Limb (tissue), 2 donors: ENCODE measurements around the gene APOBR.
A peak's percentile ranks its signal among the peaks of the same experiment; 100 is the strongest.
"Not testable (repeated sequence)": the region's sequence is repeated elsewhere in the genome, so short reads cannot be mapped to it uniquely, and the experiment has no call there.

ENCODE experiments used
- DNase-seq, 2 donors: peaks; one replicate each; pipeline ENCODE4 v3.0.0-alpha.2; 2016; ENCODE audit errors: extremely low spot score in 2 of 2

The APOBR gene, protein sequence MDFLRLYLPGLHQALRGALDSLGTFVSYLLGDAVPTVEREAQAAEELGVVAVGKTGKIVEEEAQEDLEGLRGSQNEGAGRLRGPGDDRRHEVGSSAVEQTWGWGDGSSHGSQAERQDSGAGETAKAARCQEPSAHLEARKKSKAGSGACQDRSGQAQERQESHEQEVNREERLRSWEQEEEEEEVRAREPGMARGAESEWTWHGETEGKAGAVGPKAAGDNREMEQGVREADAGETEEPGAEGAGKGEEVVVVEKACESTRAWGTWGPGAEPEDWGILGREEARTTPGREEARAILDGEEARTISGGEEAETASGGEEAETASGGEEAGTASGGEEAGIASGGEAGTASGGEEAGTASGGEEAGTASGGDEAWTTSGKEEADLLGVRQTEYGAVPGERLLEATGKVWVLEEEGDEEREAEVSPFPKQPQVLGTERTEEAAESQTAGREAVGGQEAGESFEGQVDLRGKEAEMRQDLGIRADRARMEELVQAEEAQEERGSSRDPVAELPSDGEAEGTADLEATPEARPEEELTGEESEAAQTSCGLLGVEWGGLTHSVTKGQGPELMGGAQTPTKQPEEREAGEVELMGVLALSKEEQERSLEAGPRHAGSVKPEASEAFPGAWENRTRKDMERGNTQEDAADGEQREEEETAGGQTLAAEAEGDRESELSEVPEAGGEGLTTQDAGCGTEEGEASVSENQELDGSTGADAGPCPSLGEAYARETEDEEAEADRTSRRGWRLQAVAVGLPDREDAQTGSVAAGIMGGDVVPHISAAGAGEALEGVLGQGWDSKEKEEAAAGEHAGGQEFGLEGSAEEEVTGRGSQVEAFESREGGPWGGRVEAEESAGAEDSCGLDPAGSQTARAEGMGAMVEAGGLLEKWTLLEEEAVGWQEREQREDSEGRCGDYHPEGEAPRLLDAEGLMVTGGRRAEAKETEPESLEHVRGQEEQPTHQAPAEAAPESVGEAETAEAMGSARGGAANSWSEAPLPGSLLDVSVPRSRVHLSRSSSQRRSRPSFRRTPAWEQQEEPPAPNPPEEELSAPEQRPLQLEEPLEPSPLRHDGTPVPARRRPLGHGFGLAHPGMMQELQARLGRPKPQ

DNA sequence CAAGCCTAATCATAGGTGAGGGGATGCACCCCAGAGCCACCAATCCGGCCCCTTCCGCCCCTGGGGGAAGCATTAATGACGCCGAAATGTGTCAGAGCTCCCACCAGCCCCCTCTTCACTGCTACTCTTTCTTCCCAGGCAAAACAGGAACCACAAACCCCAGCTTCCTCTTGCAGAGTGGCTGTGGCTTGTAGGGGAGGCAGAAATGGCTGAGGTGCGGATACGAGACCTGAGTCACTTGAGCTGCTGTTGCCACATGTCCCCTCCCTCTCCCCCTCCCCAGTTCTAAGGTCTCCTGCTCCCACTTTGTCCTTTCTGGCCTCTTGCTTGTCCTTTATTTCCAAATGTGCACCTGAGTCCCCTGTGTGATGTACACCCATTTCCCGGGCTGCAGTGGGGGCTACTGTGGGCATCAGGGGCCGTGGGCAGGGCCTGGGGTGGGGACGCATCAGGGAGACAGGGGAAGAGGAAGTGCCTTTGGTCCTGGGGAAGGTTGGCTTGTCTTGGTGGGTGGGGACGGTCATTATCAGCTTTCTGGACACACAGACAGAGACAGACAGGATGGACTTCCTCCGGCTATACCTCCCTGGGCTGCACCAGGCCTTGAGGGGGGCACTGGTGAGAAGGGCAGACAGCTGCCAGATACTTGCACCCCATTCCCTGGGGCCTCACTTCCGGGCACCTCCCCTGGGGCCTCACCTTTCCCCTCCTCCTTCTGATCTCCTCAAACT is at the start of gene APOBR:
Gene APOBR, plus strand, starts transcription at position 523 of the 731 bp plus-strand sequence. Its CDS starts 39 bp downstream, at position 562.
- no peak for DNase-seq

DNA sequence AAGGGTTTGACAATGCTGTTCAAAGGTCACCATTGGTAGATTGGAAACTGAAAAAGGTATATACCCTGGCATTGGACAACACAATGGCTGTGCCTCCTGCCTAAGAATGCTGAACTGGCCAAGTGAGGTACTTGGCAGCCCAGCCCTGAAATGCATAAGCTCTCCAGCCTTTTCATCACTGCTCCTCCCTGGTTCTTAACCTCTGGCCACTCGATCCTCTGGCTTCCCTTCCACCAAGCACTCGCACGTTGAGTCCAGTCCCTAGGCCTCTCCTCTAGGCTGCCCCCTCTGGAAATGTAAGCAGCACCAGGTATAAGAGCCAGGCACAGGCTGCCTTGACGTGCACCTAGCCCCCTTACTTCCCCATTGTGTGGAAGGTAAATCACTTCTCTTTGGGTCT is 48.1 kb upstream of the APOBR start:
- not testable (repeated sequence) for DNase-seq

GRCh38 chr16:28447081-28447480 is 47.4 kb upstream of the APOBR start:
- DNase-seq, result not testable (repeated sequence)

DNA sequence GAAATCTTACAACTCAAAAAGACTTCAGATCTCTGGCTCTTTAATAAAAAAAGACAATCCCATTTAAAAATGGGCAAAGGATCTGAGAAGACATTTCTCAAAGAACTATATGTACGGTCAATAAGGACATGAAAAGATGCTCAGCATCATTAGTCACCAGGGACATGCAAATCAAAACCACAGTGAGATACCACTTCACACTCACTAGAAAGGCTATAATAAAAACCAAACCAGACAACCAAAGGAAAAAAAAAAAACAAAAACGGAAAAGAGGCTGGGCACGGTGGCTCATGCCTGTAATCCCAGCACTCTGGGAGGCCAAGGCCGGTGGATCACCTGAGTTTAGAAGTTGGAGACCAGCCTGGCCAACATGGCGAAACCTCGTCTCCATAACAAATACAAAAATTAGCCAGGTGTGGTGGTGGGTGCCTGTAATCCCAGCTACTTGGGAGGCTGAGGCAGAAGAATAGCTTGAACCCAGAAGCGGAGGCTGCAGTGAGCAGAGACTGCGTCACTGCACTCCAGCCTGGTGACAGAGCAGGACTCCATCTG is 20.7 kb upstream of the APOBR start:
- no peak for DNase-seq

DNA sequence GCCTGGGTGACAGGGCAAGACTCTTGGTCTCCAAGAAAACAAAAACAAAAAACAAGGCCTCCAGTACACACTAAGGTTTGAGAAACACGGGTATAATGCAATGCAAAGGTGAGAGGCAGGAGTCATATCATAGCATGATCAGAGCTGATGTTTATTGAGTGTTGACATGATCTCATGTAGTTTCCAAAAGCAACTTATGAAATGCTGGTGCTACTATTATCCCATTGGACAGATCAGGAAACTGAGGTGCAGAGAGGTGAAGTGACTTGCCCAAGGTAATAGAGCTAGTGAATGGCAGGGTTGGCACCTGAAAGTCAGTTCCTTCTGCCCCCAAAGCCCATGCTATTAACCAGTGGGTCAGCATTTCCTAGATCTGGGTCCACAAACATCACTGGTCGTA is 19.2 kb upstream of the APOBR start:
- no peak for DNase-seq

DNA sequence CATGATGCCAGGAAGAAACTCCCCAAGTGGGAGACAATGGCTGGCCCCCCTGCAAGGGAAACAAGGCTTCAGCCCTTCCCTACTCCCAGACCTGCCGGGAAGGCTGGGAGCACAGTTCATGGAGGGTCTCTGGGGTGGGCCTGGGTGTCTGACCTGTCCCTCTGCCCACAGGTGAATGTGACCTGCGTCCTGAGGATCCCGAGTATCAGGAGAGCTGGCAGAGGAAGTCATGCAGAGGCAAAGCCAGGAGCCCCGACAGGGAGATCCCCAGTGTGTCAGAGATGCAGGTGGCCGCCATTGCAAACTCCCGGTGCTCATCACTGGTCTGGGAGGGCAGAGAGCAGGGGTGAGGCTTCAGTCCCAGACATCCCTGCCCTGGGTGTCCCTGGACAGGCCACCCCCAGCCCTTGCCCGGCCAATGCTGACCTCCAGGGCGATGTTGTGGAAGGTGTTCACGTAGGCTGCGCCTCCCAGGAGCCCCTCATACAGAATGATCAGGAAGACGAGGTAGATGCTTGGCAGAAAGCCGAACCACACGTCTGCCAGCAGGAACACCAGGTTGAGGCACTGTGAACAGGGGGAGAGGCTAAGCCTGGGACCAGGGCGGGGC is 17.0 kb upstream of the APOBR start:
- DNase-seq, result no peak

DNA sequence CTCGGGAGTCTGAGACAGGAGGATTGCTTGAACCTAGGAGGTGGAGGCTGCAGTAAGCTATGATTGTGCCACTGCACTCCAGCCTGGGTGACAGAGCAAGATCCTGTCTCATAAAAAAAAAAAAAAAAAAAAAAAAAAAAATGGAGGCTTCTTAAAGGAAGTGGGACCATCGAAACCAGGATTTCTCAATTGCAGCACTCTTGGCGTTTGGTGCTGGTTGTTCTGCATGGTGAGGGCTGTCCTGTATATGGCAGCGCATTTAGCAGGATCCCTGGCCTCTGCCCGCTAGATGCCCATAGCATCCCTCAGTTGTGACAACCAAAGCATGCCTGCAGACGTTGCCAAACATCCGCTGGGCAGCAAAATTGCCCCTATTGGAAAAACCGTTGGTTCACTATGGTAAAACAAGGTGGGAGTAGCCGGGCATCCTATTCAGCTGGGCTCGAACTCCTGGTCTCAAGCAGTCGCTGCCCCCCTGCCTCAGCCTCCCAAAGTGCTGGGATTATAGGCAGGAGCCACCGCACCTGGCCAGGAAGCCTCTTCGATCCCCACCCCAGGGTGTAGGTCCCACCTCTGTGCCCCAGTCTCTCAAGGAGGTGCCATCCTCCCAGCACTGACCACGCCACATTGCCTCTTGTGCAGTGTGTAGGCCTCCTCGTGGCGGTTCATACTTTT is 15.8 kb upstream of the APOBR start:
- DNase-seq, result no peak

- no peak for DNase-seq
These were observed 12.4 kb upstream of the APOBR start for GRCh38 chr16:28482026-28482425.

GRCh38 chr16:28483361-28483760 is 11.1 kb upstream of the APOBR start:
- DNase-seq, result not testable (repeated sequence)

- DNase-seq, result no peak
These were observed 8.2 kb upstream of the APOBR start for GRCh38 chr16:28486266-28486665.

GRCh38 chr16:28491230-28491969 is 3.0 kb upstream of the APOBR start:
- no peak for DNase-seq

- DNase-seq, result peak; percentile 92 to 96
These were observed 2.4 kb upstream of the APOBR start, which contains the start of gene CLN3 for GRCh38 chr16:28491970-28492474. CLN3 (minus strand) TSS chr16:28492074; CDS start chr16:28491759, 315 bp downstream.

DNA sequence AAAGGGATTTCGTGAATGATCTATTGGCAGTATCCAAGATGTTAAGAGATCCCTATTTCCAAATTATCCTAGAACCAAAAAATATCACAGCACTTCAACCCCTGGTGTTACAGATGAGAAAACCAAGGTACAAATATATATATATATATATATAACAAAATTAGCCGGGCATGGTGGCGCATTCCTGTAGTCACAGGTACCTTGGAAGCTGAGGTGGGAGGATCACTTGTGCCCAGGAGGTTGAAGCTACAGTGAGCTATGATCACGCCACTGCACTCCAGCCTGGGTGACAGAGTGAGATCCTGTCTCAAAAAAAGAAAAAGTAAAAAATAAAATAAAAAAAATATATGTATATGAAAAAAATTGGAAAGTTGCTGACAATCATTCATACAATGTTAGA is 1.9 kb upstream of the APOBR start:
- no peak for DNase-seq

DNA sequence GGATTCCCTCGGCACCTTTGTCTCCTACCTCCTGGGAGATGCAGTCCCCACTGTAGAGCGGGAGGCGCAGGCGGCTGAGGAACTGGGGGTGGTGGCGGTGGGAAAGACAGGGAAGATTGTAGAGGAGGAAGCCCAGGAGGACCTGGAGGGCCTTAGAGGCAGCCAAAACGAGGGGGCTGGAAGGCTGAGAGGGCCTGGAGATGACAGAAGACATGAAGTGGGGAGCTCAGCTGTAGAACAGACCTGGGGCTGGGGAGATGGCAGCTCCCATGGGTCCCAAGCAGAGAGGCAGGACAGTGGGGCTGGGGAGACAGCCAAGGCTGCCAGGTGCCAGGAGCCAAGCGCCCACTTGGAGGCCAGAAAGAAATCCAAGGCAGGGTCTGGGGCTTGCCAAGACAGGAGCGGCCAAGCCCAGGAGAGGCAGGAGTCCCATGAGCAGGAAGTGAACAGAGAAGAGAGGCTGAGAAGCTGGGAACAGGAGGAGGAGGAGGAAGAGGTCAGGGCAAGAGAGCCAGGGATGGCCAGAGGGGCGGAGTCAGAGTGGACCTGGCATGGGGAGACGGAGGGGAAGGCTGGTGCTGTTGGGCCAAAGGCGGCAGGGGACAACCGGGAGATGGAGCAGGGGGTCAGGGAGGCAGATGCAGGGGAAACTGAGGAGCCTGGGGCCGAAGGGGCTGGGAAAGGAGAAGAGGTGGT is 803 bp downstream of the APOBR start:
- no peak for DNase-seq

GRCh38 chr16:28495795-28496749 is 1.6 kb downstream of the APOBR start:
- no peak for DNase-seq

DNA sequence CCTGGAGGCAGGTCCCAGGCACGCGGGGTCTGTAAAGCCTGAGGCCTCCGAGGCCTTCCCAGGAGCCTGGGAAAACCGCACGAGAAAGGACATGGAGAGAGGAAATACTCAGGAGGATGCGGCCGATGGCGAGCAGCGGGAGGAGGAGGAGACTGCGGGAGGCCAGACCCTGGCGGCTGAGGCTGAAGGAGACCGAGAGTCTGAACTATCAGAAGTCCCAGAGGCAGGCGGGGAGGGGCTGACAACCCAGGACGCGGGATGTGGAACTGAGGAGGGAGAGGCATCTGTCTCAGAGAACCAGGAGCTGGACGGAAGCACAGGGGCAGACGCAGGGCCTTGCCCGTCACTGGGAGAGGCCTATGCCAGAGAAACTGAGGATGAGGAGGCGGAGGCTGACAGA is 2.4 kb downstream of the APOBR start:
- no peak for DNase-seq

GRCh38 chr16:28497386-28497785 is 2.9 kb downstream of the APOBR start:
- DNase-seq, result no peak
